Naive thymus-derived CD4-positive, alpha-beta T cell (primary cell): ENCODE data around the gene CYLD. TPM values are rescaled to one million over a fixed set of nuclear protein-coding genes. Genes with fewer than 3 reads are reported as not detected.

Experiments
- ATAC-seq: fragments of 150-1000 bp; cut with Tn5 transposase; 2 replicates; pipeline ENCODE4 v1.10.0; 2021; ENCODE audit warnings: mild to moderate bottlenecking, moderate library complexity
- CTCF ChIA-PET: fragments of 350-600 bp; sonication (Branson Sonifier 250); formaldehyde crosslinking; loops from one replicate; lab custom pipeline; 2021; ENCODE audit warnings: antibody characterized with exemption; lab: Charles Lee
- POLR2A ChIA-PET: fragments of 350-600 bp; sonication (Branson Sonifier 250); formaldehyde crosslinking; loops from one replicate; lab custom pipeline; 2021; ENCODE audit warnings: antibody characterized with exemption, inconsistent platforms; lab: Charles Lee
- DNase-seq, 9 donors: peaks; one replicate each; pipeline versions ENCODE4 v3.0.0 to v3.0.0-alpha.2; 2020 to 2022; ENCODE audit warnings: mixed read lengths in 1 of 9
- H3K27ac ChIP-seq: one replicate; pipeline ENCODE4 v1.7.0; 2013; ENCODE audit warnings: mild to moderate bottlenecking, low read depth, low read length, moderate library complexity
- H3K27me3 ChIP-seq, 2 donors: one replicate each; pipeline ENCODE4 v1.7.0; 2013; ENCODE audit warnings: low read length in 2 of 2, mild to moderate bottlenecking in 2 of 2, moderate library complexity in 2 of 2; ENCODE audit not compliant: control insufficient read depth in 2 of 2, insufficient read depth in 2 of 2
- H3K36me3 ChIP-seq, 3 experiments: 1 replicate in 2 of 3; 2 replicates in 1 of 3; pipeline ENCODE4 v1.7.0; 2013; ENCODE audit warnings: low read length in 3 of 3, mild to moderate bottlenecking in 3 of 3, moderate library complexity in 1 of 3; ENCODE audit not compliant: insufficient read depth in 3 of 3, control insufficient read depth in 2 of 3
- H3K4me1 ChIP-seq, 2 donors: one replicate each; pipeline ENCODE4 v1.7.0; 2013; ENCODE audit warnings: low read length in 2 of 2, mild to moderate bottlenecking in 2 of 2, moderate library complexity in 1 of 2; ENCODE audit not compliant: control insufficient read depth in 2 of 2, insufficient read depth in 2 of 2
- H3K4me3 ChIP-seq: 2 replicates; pipeline ENCODE4 v1.7.0; 2013; ENCODE audit warnings: mild to moderate bottlenecking, low read length
- H3K9me3 ChIP-seq, 3 experiments: 1 replicate in 2 of 3; 2 replicates in 1 of 3; pipeline ENCODE4 v1.7.0; 2013; ENCODE audit warnings: low read length in 3 of 3; ENCODE audit not compliant: control insufficient read depth in 2 of 3
- H3K27ac Mint-ChIP-seq, 9 donors: one replicate each; pipeline ENCODE4 v1.8.0; 2020 to 2022; ENCODE audit warnings: mixed read lengths in 9 of 9, mild to moderate bottlenecking in 8 of 9, moderate library complexity in 5 of 9, inconsistent platforms in 2 of 9
- H3K27me3 Mint-ChIP-seq, 5 donors: one replicate each; pipeline ENCODE4 v1.8.0; 2021 to 2022; ENCODE audit warnings: mixed read lengths in 5 of 5, mild to moderate bottlenecking in 1 of 5
- H3K36me3 Mint-ChIP-seq, 5 donors: one replicate each; pipeline ENCODE4 v1.8.0; 2020 to 2022; ENCODE audit warnings: mixed read lengths in 5 of 5, mild to moderate bottlenecking in 3 of 5, inconsistent platforms in 1 of 5
- H3K4me1 Mint-ChIP-seq, 7 donors: one replicate each; pipeline ENCODE4 v1.8.0; 2020 to 2022; ENCODE audit warnings: mixed read lengths in 7 of 7, mild to moderate bottlenecking in 3 of 7, inconsistent platforms in 1 of 7
- H3K4me3 Mint-ChIP-seq, 10 donors: one replicate each; pipeline ENCODE4 v1.8.0; 2020 to 2022; ENCODE audit warnings: mild to moderate bottlenecking in 10 of 10, mixed read lengths in 10 of 10, moderate library complexity in 6 of 10, inconsistent platforms in 2 of 10
- H3K9me3 Mint-ChIP-seq, 11 donors: one replicate each; pipeline ENCODE4 v1.8.0; 2020 to 2022; ENCODE audit warnings: mixed read lengths in 11 of 11, mild to moderate bottlenecking in 4 of 11, inconsistent platforms in 1 of 11, moderate library complexity in 1 of 11
- intact Hi-C, 2 donors: fragments of 100-400 bp; cut with micrococcal nuclease; formaldehyde crosslinking; loops; one replicate each; pipeline ENCODE4 v1.15.1; 2023
- polyA plus RNA-seq, 2 donors: library from polyadenylated mRNA; unstranded; fragments of 300-500 nt; fragmentation: Illumina TruSeq; gene quantifications; one replicate each; pipeline ENCODE4 v1.2.3, GENCODE V29; 2021
- total RNA-seq, 6 experiments: library from RNA in 5 of 6; stranded (reverse) in 5 of 6; gene quantifications; 1 replicate in 5 of 6; 2 replicates in 1 of 6; pipeline ENCODE4 v1.2.3 and lab custom pipeline; 2021 to 2026

The CYLD gene
- total and polyA plus RNA-seq, 7 experiments from 2014 or later: 170 to 393 (median 276) TPM

DNA sequence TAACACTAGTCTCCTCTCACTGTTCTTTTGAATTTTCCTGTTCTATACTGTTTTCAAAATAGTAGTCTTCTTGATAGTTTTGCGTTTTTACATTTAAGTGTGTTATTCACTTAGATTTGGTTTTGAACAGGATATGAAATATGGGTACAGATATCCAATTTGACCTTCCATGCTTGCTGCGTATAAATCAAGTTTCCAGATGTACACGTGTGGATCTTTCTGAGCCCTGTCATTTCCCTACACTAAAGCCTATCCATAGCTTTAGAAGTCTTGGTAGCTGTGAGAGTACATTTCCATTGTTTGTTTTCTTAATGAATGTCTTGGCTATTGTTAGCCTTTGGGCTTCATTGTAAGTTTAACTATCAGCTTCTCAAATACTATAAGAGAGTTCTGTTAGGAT lies 20.4 kb downstream of the CYLD start:
- Mint-ChIP-seq H3K36me3 (peaks cover 30 to 74% (median 59%) of the 10 kb centered on the region in 5 donors), H3K4me3 (peak overlapping the region; percentile 13 to 75 (median 60)), H3K4me1 (peaks cover 67 to 99% (median 87%) of the 10 kb centered on the region in 7 donors), H3K9me3 (peaks cover 0 to 16% (median 7%) of the 10 kb centered on the region in 11 donors), H3K27ac (peak overlapping the region in 7 of 9 donors; percentile 1 to 84 (median 44)), H3K27me3 (no peaks in the 10 kb centered on the region)
- H3K9me3 ChIP-seq: no peaks in the 10 kb centered on the region
- no peak overlapping the region for H3K4me3 ChIP-seq
- peaks cover 61 to 66% of the 10 kb centered on the region in 2 donors for H3K4me1 ChIP-seq
- ChIA-PET POLR2A (interaction anchor here (1.1 kb wide), 2 partner anchors 22 to 25 kb away, joined by 3 to 4 read pairs; no protein-coding TSS in a partner anchor), CTCF (no interaction called here)
- H3K27me3 ChIP-seq: no peaks in the 10 kb centered on the region
- H3K36me3 ChIP-seq: peaks cover 8 to 35% (median 17%) of the 10 kb centered on the region in 3 experiments
- ATAC-seq (no peak), DNase-seq (no peak)
- no peak overlapping the region for H3K27ac ChIP-seq
- intact Hi-C loops: loop anchor here in 1 of 2 donors (2.0 kb wide), 1 partner anchor 15 kb away; no protein-coding TSS in a partner anchor

GRCh38 chr16:50763211-50763610 lies 21.3 kb downstream of the CYLD start:
- ChIA-PET CTCF (no interaction called here), POLR2A (interaction anchor here (0.6 to 1.1 kb wide), 2 partner anchors 24 to 960 kb away, joined by 3 read pairs; no protein-coding TSS in a partner anchor)
- Mint-ChIP-seq H3K4me1 (peaks cover 68 to 99% (median 92%) of the 10 kb centered on the region in 7 donors), H3K9me3 (peaks cover 0 to 16% (median 7%) of the 10 kb centered on the region in 11 donors), H3K27ac (peak overlapping the region in 4 of 9 donors; percentile 38 to 84 (median 48)), H3K4me3 (peak overlapping the region in 9 of 10 donors; percentile 9 to 75 (median 61)), H3K36me3 (peaks cover 26 to 76% (median 61%) of the 10 kb centered on the region in 5 donors), H3K27me3 (no peaks in the 10 kb centered on the region)
- Histone ChIP-seq H3K4me1 (peaks cover 57 to 72% of the 10 kb centered on the region in 2 donors), H3K4me3 (no peak overlapping the region), H3K9me3 (no peaks in the 10 kb centered on the region), H3K27ac (no peak overlapping the region), H3K36me3 (peaks cover 8 to 30% (median 17%) of the 10 kb centered on the region in 3 experiments), H3K27me3 (no peaks in the 10 kb centered on the region)
- intact Hi-C loops: loop anchor here in 1 of 2 donors (1.0 to 2.0 kb wide), 2 partner anchors 8 to 14 kb away; no protein-coding TSS in a partner anchor
- DNase-seq: no peak
- ATAC-seq: no peak

GRCh38 chr16:50765260-50765659 lies 23.4 kb downstream of the CYLD start:
- Mint-ChIP-seq H3K27ac (peak overlapping the region in 4 of 9 donors; percentile 19 to 48 (median 46)), H3K4me1 (peaks cover 68 to 100% (median 94%) of the 10 kb centered on the region in 7 donors), H3K36me3 (peaks cover 21 to 91% (median 72%) of the 10 kb centered on the region in 5 donors), H3K4me3 (peak overlapping the region in 6 of 10 donors; percentile 11 to 75 (median 26)), H3K27me3 (no peaks in the 10 kb centered on the region), H3K9me3 (peaks cover 0 to 20% (median 7%) of the 10 kb centered on the region in 11 donors)
- Histone ChIP-seq H3K36me3 (peaks cover 12 to 47% (median 17%) of the 10 kb centered on the region in 3 experiments), H3K27ac (no peak overlapping the region), H3K4me3 (no peak overlapping the region), H3K9me3 (no peaks in the 10 kb centered on the region), H3K4me1 (peaks cover 48 to 73% of the 10 kb centered on the region in 2 donors), H3K27me3 (no peaks in the 10 kb centered on the region)
- POLR2A ChIA-PET: interaction anchor here (0.6 to 1.0 kb wide), 3 partner anchors 10 to 16 kb away, joined by 3 read pairs; no protein-coding TSS in a partner anchor
- no peak for ATAC-seq
- no peak for DNase-seq
- CTCF ChIA-PET: interaction anchor here (1.0 to 1.8 kb wide), 4 partner anchors 12 to 101 kb away, joined by 3 to 8 read pairs (median 4); no protein-coding TSS in a partner anchor
- intact Hi-C loops: no loop called here

DNA sequence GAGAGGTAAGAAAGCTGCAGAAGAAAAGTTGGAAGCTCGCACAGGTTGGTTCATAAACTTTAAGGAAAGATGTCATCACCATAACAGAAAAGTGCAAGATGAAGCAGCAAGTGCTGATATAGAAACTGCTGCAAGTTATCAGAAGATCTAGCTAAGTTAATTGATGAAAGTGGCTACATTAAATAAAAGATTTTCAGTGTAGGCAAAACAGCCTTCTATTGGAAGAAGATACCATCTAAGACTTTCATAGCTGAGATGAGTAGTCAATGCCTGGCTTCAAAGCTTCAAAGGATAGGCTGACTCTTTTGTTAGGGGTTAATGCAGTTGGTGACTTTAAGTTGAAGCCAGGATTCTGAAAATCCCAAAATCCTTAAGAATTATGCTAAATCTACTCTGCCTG lies 24.0 kb downstream of the CYLD start:
- Histone ChIP-seq H3K4me3 (no peak overlapping the region), H3K9me3 (no peaks in the 10 kb centered on the region), H3K36me3 (peaks cover 12 to 48% (median 17%) of the 10 kb centered on the region in 3 experiments), H3K27me3 (no peaks in the 10 kb centered on the region), H3K4me1 (peaks cover 44 to 69% of the 10 kb centered on the region in 2 donors), H3K27ac (no peak overlapping the region)
- Mint-ChIP-seq H3K36me3 (peaks cover 21 to 93% (median 73%) of the 10 kb centered on the region in 5 donors), H3K4me1 (peaks cover 68 to 100% (median 94%) of the 10 kb centered on the region in 7 donors), H3K9me3 (peaks cover 0 to 20% (median 7%) of the 10 kb centered on the region in 11 donors), H3K4me3 (peak overlapping the region in 8 of 10 donors; percentile 2 to 75 (median 50)), H3K27me3 (no peaks in the 10 kb centered on the region), H3K27ac (peak overlapping the region in 6 of 9 donors; percentile 46 to 76 (median 63))
- intact Hi-C loops: loop anchor here in 1 of 2 donors (2.0 kb wide), 1 partner anchor 13 kb away; no protein-coding TSS in a partner anchor
- ChIA-PET CTCF (interaction anchor here (1.2 to 1.8 kb wide), 3 partner anchors 11 to 41 kb away, joined by 3 to 8 read pairs (median 3); no protein-coding TSS in a partner anchor), POLR2A (interaction anchor here (1.0 kb wide), 2 partner anchors 10 to 11 kb away, joined by 3 read pairs; no protein-coding TSS in a partner anchor)
- ATAC-seq (no peak), DNase-seq (no peak)

- Histone ChIP-seq H3K27me3 (no peaks in the 10 kb centered on the region), H3K9me3 (no peaks in the 10 kb centered on the region), H3K4me1 (peaks cover 37 to 56% of the 10 kb centered on the region in 2 donors), H3K27ac (no peak overlapping the region), H3K36me3 (peaks cover 15 to 55% (median 17%) of the 10 kb centered on the region in 3 experiments), H3K4me3 (no peak overlapping the region)
- POLR2A ChIA-PET: interaction anchor here (1.0 to 1.5 kb wide), 2 partner anchors 20 to 40 kb away, joined by 4 to 7 read pairs; no protein-coding TSS in a partner anchor
- CTCF ChIA-PET: interaction anchor here (0.6 to 1.2 kb wide), 3 partner anchors 10 to 1369 kb away, joined by 3 to 4 read pairs (median 3); no protein-coding TSS in a partner anchor
- H3K36me3 Mint-ChIP-seq: peaks cover 18 to 92% (median 71%) of the 10 kb centered on the region in 5 donors
- peak overlapping the region in 7 of 9 donors; percentile 20 to 84 (median 67) for H3K27ac Mint-ChIP-seq
- ATAC-seq (peak; percentile 48), DNase-seq (peak in 1 of 9 donors; percentile 24)
- H3K4me3 Mint-ChIP-seq: peak overlapping the region; percentile 6 to 75 (median 60)
- H3K9me3 Mint-ChIP-seq: peaks cover 0 to 20% (median 7%) of the 10 kb centered on the region in 11 donors
- no peaks in the 10 kb centered on the region for H3K27me3 Mint-ChIP-seq
- H3K4me1 Mint-ChIP-seq: peaks cover 66 to 100% (median 94%) of the 10 kb centered on the region in 7 donors
- intact Hi-C loops: loop anchor here in 1 of 2 donors (2.0 kb wide), 1 partner anchor 14 kb away; no protein-coding TSS in a partner anchor
These were observed 25.3 kb downstream of the CYLD start for GRCh38 chr16:50767197-50767596.

- peaks cover 25 to 26% of the 10 kb centered on the region in 2 donors for H3K4me1 ChIP-seq
- ATAC-seq (no peak), DNase-seq (no peak)
- ChIA-PET POLR2A (interaction anchor here (0.6 to 0.7 kb wide), 2 partner anchors 10 to 28 kb away, joined by 3 read pairs; no protein-coding TSS in a partner anchor), CTCF (no interaction called here)
- peaks cover 54 to 99% (median 94%) of the 10 kb centered on the region in 7 donors for H3K4me1 Mint-ChIP-seq
- peaks cover 4 to 69% (median 60%) of the 10 kb centered on the region in 5 donors for H3K36me3 Mint-ChIP-seq
- no peak overlapping the region for H3K4me3 ChIP-seq
- no peaks in the 10 kb centered on the region for H3K27me3 ChIP-seq
- peaks cover 0 to 9% (median under 1%) of the 10 kb centered on the region in 11 donors for H3K9me3 Mint-ChIP-seq
- H3K27ac ChIP-seq: no peak overlapping the region
- peaks cover 6 to 49% (median 11%) of the 10 kb centered on the region in 3 experiments for H3K36me3 ChIP-seq
- H3K27me3 Mint-ChIP-seq: no peaks in the 10 kb centered on the region
- H3K27ac Mint-ChIP-seq: peak overlapping the region in 1 of 9 donors; percentile 34
- no peaks in the 10 kb centered on the region for H3K9me3 ChIP-seq
- intact Hi-C loops: loop anchor here in 1 of 2 donors (1.0 kb wide), 1 partner anchor 8 kb away; no protein-coding TSS in a partner anchor
- H3K4me3 Mint-ChIP-seq: peak overlapping the region in 6 of 10 donors; percentile 21 to 65 (median 38)
These were observed 29.5 kb downstream of the CYLD start for GRCh38 chr16:50771366-50771765.
